ENCODE measurements around the gene SEC22C.

SEC22C gene

DNA sequence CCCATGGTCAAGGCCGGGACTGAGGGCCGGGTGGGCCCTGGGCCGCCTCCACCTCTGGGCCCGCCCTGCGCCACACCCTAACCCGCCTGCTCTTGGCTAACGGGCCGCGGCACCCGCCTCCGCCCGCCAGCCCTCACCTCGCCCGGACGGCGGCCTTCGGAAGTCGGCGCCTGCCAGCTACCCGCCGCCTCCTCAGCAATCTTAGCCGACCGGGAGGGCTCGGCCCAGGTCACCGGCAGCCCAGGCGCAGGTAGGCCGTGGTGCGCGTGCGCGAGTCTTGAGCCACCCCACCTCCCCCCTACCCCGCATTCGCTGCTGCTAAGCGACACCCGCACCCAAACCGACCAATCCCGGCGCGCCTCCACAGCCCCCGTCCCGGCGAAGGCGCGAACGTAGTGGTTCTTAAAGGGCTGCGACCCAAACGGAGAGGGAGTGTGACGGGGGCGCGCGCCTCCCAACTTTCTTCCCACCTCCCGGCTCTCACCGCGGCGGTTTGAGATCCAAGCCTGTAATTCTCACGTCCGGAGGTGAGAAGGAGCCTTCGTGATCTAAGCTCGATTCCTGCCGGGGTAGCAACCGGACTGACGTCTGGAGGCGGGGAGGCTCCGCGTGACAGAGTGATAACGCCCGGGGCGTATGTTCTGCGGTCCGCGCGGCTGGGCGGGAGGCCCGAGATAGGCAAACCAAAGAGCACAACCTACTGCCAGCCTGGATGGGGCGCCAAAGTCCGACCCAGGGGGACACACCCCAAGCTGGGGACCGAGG, at the start of gene SEC22C:
Gene SEC22C (minus strand): TSS at position 259 of the 765 bp plus-strand sequence. CDS start 12,921 bp downstream, outside the sequence.
- TF ChIP-seq CTCF (IDR thresholded peaks at IDR 0.05; ENCODE audit: insufficient read depth, low read depth, low read length, missing control alignments) = peak; percentile 35
- peak within 1 kb of the TSS; percentile 82 for H3K4me3 ChIP-seq (ENCODE audit: low read depth, low read length)

GRCh38 chr3:42613462-42613861, 31.7 kb upstream of the SEC22C start:
- peak; percentile 38 for TF ChIP-seq CTCF (IDR thresholded peaks at IDR 0.05; ENCODE audit: insufficient read depth, low read depth, low read length, missing control alignments)
- DNase-seq (ENCODE audit: low read depth) = no peak
- no peak overlapping the region for H3K4me3 ChIP-seq (ENCODE audit: low read depth, low read length)

More for the DNA sequence above, at the start of gene SEC22C:
- peak; percentile 97 for DNase-seq (ENCODE audit: low read depth)

- TF ChIP-seq CTCF (IDR thresholded peaks at IDR 0.05; ENCODE audit: insufficient read depth, low read depth, low read length, missing control alignments) = no peak
- H3K4me3 ChIP-seq (ENCODE audit: low read depth, low read length) = no peak overlapping the region
- peak; percentile 37 for DNase-seq (ENCODE audit: low read depth)
Observed at GRCh38 chr3:42612928-42613327, 31.2 kb upstream of the SEC22C start.

DNA sequence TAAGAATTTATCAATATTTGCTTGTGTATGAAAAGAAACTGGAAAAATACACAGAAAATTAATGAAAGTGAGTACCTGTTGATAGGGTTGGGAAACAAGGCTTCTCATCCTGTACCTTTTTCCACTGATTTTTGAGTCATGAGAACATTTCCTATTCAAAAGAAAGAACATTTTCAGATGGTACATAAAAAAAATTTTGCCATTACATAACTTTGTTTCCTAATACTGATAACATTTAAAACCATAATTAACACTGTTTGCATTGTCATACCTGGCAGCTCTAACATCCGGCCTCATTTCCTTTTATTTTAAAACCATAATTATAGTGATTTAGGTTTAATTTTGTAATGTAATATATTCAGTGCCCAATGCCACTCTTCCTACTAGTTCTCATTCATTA, 30.4 kb upstream of the SEC22C start:
- no peak overlapping the region for H3K4me3 ChIP-seq (ENCODE audit: low read depth, low read length)
- TF ChIP-seq CTCF (IDR thresholded peaks at IDR 0.05; ENCODE audit: insufficient read depth, low read depth, low read length, missing control alignments) = no peak
- no peak for DNase-seq (ENCODE audit: low read depth)

GRCh38 chr3:42610976-42611375, 29.2 kb upstream of the SEC22C start:
- DNase-seq (ENCODE audit: low read depth) = no peak
- TF ChIP-seq CTCF (IDR thresholded peaks at IDR 0.05; ENCODE audit: insufficient read depth, low read depth, low read length, missing control alignments) = no peak
- H3K4me3 ChIP-seq (ENCODE audit: low read depth, low read length) = no peak overlapping the region

DNA sequence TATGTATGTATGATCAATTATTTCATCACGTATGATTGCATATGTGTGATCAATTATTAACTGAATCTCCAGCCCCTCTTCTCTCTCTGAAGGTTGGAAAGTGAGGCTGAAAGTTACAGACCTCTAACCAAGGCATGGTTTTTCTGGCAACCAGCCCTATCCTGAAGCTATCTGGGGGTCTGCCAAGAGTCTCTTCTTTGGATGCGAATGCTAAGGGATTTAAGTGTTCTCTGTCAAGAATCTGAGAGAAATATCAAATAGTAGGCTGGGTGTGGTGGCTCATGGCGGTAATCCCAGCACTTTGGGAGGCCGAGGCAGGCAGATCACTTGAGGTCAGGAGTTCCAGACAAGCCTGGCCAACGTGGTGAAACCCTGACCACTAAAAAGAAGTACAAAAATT, 26.8 kb upstream of the SEC22C start:
- H3K4me3 ChIP-seq (ENCODE audit: low read depth, low read length) = no peak overlapping the region
- DNase-seq (ENCODE audit: low read depth) = no peak
- TF ChIP-seq CTCF (IDR thresholded peaks at IDR 0.05; ENCODE audit: insufficient read depth, low read depth, low read length, missing control alignments) = no peak
